B cell (primary cell): ENCODE measurements around the gene GEMIN4.

ENCODE experiments used
- CTCF ChIP-seq: fragments of 200-600 bp; IDR thresholded peaks from one replicate; pipeline ENCODE4 v1.8.0; 2022; ENCODE audit warnings: antibody characterized with exemption, mild to moderate bottlenecking
- EZH2 ChIP-seq: IDR thresholded peaks from 2 replicates; pipeline ENCODE4 v1.6.1; 2012; ENCODE audit warnings: borderline replicate concordance, low read depth, mild to moderate bottlenecking, moderate library complexity, low read length; ENCODE audit not compliant: insufficient read depth, poor library complexity, severe bottlenecking

- TF ChIP-seq CTCF (no peak), EZH2 (no peak)
Observed at GRCh38 chr17:696369-696768, 55.7 kb downstream of the GEMIN4 start.
